Activated naive CD4-positive, alpha-beta T cell treated with anti-CD3 and anti-CD28 coated beads for 36 hours (primary cell): ENCODE measurements around the gene TTLL1. TPM values are rescaled to one million over a fixed set of nuclear protein-coding genes. Genes with fewer than 3 reads are reported as not detected.
A peak's percentile ranks its signal among the peaks of the same experiment; 100 is the strongest.
"Not testable (repeated sequence)": the region's sequence is repeated elsewhere in the genome, so short reads cannot be mapped to it uniquely, and the experiment has no call there.

Experiments
- CTCF ChIA-PET: fragments of 350-600 bp; sonication (Branson Sonifier 250); formaldehyde crosslinking; loops from one replicate; lab custom pipeline; 2021; ENCODE audit warnings: antibody characterized with exemption; lab: Charles Lee
- DNase-seq: peaks from one replicate; pipeline ENCODE4 v3.0.0-alpha.2; 2020
- H3K27ac Mint-ChIP-seq: one replicate; pipeline ENCODE4 v1.8.0; 2021; ENCODE audit warnings: mild to moderate bottlenecking, mixed read lengths
- H3K27me3 Mint-ChIP-seq: one replicate; pipeline ENCODE4 v1.8.0; 2021; ENCODE audit warnings: low read depth, mixed read lengths
- H3K36me3 Mint-ChIP-seq: one replicate; pipeline ENCODE4 v1.8.0; 2021; ENCODE audit warnings: low read depth, mixed read lengths
- H3K4me1 Mint-ChIP-seq: one replicate; pipeline ENCODE4 v1.8.0; 2021; ENCODE audit warnings: low read depth, mixed read lengths
- H3K4me3 Mint-ChIP-seq: one replicate; pipeline ENCODE4 v1.8.0; 2021; ENCODE audit warnings: mild to moderate bottlenecking, moderate library complexity, mixed read lengths
- H3K9me3 Mint-ChIP-seq: one replicate; pipeline ENCODE4 v1.8.0; 2021; ENCODE audit warnings: mixed read lengths
- intact Hi-C: fragments of 100-400 bp; cut with micrococcal nuclease; formaldehyde crosslinking; loops from one replicate; pipeline ENCODE4 v1.15.1; 2023
- total RNA-seq, 2 experiments: library from RNA; stranded (reverse); gene quantifications; one replicate each; pipeline ENCODE4 v1.2.3, GENCODE V29; 2021

The TTLL1 gene
- total RNA-seq, 2 experiments from 2014 or later, result 7.4 TPM

DNA sequence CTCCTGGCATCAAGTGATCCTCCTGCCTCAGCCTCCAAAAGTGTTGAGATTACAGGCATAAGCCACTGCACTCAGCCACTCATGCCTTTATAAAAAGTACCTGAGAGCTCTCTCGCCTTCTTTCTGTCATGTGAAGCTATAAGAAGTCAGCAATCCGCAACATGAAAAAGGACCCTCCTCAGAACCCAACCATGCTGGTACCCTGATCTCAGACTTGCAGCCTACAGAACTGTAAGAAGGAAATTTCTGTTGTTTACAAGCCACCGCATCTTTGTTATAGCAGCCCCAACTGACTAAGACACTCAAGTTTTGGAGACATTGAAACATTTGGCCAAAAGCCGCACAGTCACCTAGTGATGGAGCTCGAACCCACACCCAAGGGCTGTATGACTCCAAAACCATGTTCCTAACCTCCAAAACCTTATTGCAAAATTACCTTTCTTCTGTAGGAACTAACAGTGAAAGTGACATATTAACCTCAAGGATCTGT lies 83.1 kb downstream of the TTLL1 start:
- no peaks in the 10 kb centered on the region for H3K27me3 Mint-ChIP-seq
- CTCF ChIA-PET, result interaction anchor here (1.0 kb wide), 1 partner anchor 192 kb away, joined by 3 read pairs; no protein-coding TSS in a partner anchor
- H3K36me3 Mint-ChIP-seq, result peaks cover 3% of the 10 kb centered on the region
- intact Hi-C loops, result no loop called here
- H3K9me3 Mint-ChIP-seq, result no peaks in the 10 kb centered on the region
- DNase-seq, result no peak
- H3K4me3 Mint-ChIP-seq, result no peak overlapping the region
- H3K4me1 Mint-ChIP-seq, result peaks cover 68% of the 10 kb centered on the region
- H3K27ac Mint-ChIP-seq, result no peak overlapping the region

DNA sequence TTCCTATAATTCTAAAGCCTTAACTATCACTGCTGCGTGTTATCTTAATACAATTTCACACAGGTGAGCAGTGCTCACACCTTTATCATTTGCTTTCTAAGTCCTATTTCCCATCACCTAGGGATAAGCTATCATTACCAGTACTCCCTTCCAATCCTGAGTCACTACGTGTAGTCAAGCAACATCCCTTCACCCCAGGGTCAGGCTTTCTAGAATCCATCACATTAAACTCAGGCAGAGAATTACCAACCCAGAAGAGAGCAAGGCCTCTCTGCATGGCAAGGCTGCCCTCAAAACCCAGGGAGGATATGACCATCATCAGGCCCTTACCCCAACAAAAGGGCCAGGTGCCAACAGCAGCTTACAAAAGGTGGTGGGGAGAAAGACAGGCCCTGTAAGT lies 84.1 kb downstream of the TTLL1 start:
- Mint-ChIP-seq H3K36me3 (peaks cover 3% of the 10 kb centered on the region), H3K27ac (no peak overlapping the region), H3K27me3 (no peaks in the 10 kb centered on the region), H3K4me1 (peaks cover 78% of the 10 kb centered on the region), H3K9me3 (no peaks in the 10 kb centered on the region), H3K4me3 (no peak overlapping the region)
- CTCF ChIA-PET, result no interaction called here
- intact Hi-C loops, result no loop called here
- no peak for DNase-seq

DNA sequence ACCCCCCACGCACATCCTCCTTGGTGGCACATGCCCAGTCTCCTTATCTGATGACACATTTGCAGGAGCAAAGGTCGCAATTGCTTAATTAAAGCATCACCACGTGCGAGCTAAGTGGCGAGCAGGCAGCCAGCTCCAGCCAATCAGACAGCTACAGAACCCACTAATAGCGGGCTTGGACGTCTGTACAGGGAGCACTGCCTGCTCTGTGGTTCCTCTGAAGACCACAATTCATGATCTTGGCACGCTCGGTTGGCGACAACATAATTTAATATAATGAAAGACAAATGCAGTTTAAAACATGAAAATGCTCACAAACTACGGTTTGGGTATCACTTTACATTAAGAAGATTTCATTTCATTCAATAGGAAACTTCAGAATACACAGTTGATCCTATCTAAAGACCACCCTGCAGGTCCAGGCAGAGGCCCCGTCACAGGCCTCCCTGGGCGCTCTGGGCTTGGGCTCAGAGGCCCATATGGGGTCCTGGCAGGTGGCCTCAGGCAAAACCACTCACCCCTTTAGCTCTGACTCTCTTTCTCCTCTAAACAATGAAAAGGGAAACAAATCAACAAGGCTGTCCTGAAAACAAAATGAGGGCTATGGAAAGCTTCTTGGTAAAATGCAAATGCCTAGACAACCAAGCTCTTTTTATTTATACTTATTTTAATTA lies 84.7 kb downstream of the TTLL1 start:
- Mint-ChIP-seq H3K27me3 (no peaks in the 10 kb centered on the region), H3K27ac (no peak overlapping the region), H3K9me3 (no peaks in the 10 kb centered on the region), H3K36me3 (peaks cover 3% of the 10 kb centered on the region), H3K4me1 (peaks cover 84% of the 10 kb centered on the region), H3K4me3 (no peak overlapping the region)
- CTCF ChIA-PET, result no interaction called here
- DNase-seq, result no peak
- intact Hi-C loops, result no loop called here

DNA sequence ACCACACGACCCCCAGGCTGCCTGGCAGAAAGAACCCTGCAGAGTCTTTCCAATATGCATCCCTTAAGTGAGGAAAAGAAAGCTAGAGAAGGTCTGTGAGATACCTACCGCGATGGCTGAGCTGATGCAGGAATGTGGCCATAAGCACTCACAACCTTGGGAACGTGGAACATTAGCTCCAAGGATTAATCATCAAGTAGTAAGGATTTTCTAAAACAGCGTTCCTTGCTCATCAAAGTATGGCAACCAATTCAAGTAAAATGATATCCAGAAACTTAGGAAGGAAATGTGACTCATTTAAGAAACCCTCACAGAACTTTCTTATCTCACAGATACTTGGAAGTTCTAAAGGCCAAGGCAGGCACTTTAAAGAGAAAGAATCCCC lies 87.0 kb downstream of the TTLL1 start:
- no peak for DNase-seq
- Mint-ChIP-seq H3K4me3 (no peak overlapping the region), H3K4me1 (peaks cover 91% of the 10 kb centered on the region), H3K9me3 (no peaks in the 10 kb centered on the region), H3K27me3 (no peaks in the 10 kb centered on the region), H3K36me3 (peaks cover 4% of the 10 kb centered on the region), H3K27ac (no peak overlapping the region)
- CTCF ChIA-PET, result interaction anchor here (2.1 to 2.3 kb wide), 2 partner anchors 32 to 134 kb away, joined by 5 to 7 read pairs; no protein-coding TSS in a partner anchor
- intact Hi-C loops, result no loop called here

DNA sequence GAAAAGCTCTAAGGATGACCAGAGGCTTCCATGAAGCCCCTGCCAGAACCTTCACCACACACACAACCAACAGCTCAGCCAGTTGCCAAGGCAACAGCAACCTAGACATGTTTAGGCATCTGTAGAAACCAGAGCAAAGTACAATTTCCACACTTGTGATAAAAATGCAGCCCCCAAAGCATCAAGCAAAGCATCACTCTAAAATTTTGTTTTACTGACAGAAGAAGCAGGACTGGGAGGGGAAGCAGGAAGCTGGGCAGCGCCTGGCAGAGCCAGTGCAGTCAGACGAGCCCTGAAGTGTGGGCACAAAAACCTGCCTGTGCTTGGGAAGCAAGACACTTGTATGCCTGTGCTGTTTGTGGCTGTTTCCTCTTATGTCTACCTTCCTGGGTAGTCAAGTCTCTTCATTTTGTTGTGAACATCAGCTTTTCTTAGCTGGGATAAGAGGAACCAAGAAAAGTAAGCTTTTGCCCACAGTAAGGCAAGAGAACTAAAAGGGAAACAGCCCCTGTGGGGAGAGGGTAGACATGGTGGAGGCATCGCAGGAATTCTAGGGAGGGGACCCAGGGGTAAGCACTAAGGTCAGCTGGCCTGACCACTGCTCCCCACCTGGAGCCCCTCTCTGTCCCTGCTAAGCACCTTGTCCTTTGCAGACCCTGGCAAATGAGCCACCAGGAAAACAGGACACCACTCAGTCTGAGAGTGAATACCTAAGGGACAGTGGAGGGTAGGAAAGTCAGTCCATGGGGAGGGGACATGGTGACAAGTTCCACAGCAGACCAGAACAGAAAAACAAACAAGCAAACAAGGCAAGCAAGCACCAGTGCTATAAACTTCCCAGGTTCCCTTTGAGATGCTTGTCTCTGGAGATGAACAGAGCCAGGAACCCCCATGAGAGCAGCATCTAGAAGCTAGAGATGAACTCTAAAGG lies 87.7 kb downstream of the TTLL1 start:
- intact Hi-C loops, result loop anchor here (2.0 kb wide), 1 partner anchor 37 kb away; no protein-coding TSS in a partner anchor
- Mint-ChIP-seq H3K4me3 (no peak overlapping the region), H3K27me3 (no peaks in the 10 kb centered on the region), H3K9me3 (no peaks in the 10 kb centered on the region), H3K4me1 (peaks cover 86% of the 10 kb centered on the region), H3K36me3 (peaks cover 4% of the 10 kb centered on the region), H3K27ac (peak overlapping the region; percentile 11)
- DNase-seq, result peak; percentile 29
- CTCF ChIA-PET, result interaction anchor here (2.1 to 2.3 kb wide), 2 partner anchors 32 to 134 kb away, joined by 5 to 7 read pairs; no protein-coding TSS in a partner anchor

DNA sequence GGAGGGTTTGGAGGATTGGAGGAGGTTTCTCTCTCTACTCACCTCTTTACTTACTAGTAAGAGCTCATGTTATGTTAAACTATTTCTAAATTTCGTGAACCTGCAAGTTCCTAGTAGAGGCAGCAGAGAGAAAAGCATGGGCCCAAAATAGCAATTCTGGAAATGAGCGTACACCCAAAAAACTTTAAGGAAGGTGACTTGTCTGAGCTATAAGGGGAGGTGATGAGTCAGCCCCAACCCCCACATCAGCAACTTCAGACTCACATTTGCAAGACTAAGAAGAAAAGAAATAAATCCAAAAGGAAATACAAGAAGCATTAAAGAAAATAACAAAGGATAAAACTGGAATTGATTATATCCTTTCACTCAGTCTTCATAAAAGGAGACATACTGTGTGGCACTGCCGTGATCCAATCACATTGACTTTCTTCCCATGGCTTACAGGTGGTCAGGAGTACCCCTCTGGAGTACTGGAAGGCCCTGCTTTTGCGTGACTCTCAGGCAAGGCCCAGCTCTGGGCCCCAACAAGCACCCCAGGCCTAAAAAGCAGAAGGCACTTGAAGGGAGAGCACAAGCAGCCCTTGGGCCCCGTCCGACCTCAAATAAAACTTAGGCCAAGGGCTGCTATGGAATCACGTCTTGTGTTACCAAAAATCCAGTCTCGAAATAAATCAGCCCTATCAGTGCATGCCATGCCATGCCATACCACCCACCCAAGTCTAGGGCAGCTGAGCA lies 88.6 kb downstream of the TTLL1 start:
- peak; percentile 84 for DNase-seq
- H3K36me3 Mint-ChIP-seq, result peaks cover 4% of the 10 kb centered on the region

DNA sequence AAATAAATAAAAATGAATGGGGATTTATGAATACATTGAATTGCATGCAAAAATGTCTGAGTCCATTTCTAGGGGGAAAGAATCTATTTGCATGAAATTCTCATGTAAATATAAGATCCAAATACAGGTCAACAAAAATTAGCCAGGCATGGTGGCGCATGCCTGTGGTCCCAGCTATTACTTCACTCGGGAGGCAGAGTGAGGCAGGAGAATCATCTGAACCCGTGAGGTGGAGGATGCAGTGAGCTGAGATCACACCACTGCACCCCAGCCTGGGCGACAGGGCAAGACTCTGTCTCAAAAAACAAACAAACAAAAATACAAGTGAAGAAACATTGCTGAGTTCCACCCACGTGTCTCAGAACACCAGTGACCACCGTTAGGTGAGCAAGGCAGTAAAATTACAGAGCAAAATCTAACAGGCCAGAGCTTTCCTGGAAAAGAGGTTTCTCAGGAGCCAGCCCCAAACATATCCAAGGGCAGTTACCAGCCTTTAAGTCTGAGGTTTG lies 91.6 kb downstream of the TTLL1 start:
- intact Hi-C loops, result no loop called here
- no peaks in the 10 kb centered on the region for H3K9me3 Mint-ChIP-seq
- H3K4me3 Mint-ChIP-seq, result no peak overlapping the region
- no peak for DNase-seq
- peaks cover 3% of the 10 kb centered on the region for H3K36me3 Mint-ChIP-seq
- peak overlapping the region; percentile 59 for H3K27ac Mint-ChIP-seq
- no peaks in the 10 kb centered on the region for H3K27me3 Mint-ChIP-seq
- CTCF ChIA-PET, result no interaction called here
- H3K4me1 Mint-ChIP-seq, result peaks cover 60% of the 10 kb centered on the region

More for the DNA sequence above, 88.6 kb downstream of the TTLL1 start:
- intact Hi-C loops, result loop anchor here (1.0 to 2.0 kb wide), 3 partner anchors 15 to 41 kb away; partner anchors contain the start of gene PACSIN2
- Mint-ChIP-seq H3K4me1 (peaks cover 79% of the 10 kb centered on the region), H3K27me3 (no peaks in the 10 kb centered on the region), H3K27ac (peak overlapping the region; percentile 56), H3K9me3 (no peaks in the 10 kb centered on the region), H3K4me3 (no peak overlapping the region)
- CTCF ChIA-PET, result interaction anchor here (0.5 to 2.3 kb wide), 4 partner anchors 22 to 133 kb away, joined by 3 to 7 read pairs (median 4); no protein-coding TSS in a partner anchor

DNA sequence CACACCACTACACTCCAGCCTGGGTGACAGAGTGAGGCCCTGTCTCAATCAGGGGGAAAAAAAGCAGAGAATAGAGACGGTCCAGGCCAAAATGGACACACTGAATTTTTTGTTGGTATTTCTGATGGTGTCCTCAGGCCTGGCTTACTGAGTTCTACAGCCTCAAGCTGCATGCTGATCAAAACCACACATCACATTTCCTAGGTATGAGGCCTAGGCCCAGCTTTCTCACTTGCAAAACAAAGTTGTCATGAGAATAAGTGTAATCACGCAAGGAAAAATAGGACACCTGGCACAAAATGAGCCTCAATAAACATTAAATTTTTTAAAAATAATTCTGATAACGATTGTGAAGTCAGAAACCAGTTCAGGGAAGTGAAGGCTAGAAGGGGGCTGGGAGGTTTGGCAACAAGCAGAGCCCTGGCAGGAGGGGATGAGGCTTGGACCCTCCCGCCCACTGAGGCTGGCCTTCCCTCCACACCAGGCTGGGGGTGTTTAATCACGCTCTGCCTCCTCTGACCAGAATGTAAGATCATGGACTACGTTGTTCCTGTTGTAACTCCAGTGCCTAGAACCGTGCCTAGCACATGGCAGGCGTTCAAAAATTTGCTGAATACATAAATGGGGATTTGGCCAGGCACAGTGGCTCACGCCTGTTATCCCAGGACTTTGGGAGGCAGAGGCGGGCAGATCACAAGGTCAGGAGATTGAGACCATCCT lies 92.4 kb downstream of the TTLL1 start:
- Mint-ChIP-seq H3K4me1 (peaks cover 55% of the 10 kb centered on the region), H3K4me3 (no peak overlapping the region)

DNA sequence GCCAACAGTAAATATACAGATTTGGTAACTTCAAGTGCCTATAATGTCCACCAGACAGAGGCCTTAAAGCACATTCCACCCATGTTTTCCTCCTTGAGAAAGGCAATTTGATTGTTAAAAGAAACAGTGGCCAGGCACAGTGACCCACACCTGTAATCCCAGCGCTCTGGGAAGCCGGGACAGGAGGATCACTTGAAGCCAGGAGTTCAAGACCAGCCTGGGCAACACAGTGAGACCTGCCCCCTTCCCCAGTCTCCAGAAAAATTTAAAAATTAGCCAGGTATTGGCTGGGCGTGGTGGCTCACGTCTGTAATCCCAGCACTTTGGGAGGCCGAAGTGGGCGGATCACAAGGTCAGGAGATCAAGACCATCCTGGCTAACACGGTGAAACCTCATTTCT lies 93.5 kb downstream of the TTLL1 start:
- H3K27me3 Mint-ChIP-seq, DNase-seq, intact Hi-C loops, H3K27ac Mint-ChIP-seq, H3K36me3 Mint-ChIP-seq, H3K4me3 Mint-ChIP-seq, H3K9me3 Mint-ChIP-seq: not testable (repeated sequence)
- CTCF ChIA-PET, result interaction anchor here (0.8 kb wide), 1 partner anchor 38 kb away, joined by 3 read pairs; no protein-coding TSS in a partner anchor
- peaks cover 51% of the 10 kb centered on the region for H3K4me1 Mint-ChIP-seq

More for the DNA sequence above, 92.4 kb downstream of the TTLL1 start:
- Mint-ChIP-seq H3K9me3 (no peaks in the 10 kb centered on the region), H3K27me3 (no peaks in the 10 kb centered on the region), H3K27ac (no peak overlapping the region), H3K36me3 (peaks cover 3% of the 10 kb centered on the region)
- CTCF ChIA-PET, result no interaction called here
- DNase-seq, result no peak
- intact Hi-C loops, result no loop called here

DNA sequence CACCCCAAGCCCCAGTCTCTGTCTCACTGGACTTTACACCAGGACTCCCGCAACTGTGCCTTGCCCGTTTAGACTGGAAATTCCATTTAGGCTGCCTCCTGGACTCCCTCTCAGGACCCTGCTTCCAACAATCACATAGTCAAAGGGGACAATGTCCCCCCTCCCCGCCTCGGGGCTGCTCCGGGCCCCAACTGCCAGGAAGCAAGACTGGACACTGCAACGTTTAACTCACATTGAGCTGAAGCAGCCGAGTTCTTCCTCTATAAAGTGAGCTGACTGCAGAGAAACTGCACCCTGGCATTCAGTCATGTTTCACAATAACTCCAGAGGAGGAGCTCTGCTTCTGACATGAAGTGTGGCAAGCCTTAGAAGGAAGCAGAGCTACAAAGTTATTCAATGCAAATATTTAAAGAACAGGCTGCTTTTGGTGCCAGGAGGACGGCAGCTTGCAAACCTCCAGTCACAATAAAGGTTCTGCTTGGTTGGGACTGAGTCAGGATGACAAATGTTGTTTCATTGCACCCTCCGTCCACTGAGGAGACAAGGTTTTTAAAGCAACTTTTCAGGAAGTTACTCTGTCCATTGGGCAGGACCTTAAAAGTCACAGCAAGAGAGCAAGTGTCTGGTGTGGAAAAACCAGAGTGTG lies 94.2 kb downstream of the TTLL1 start:
- no peaks in the 10 kb centered on the region for H3K9me3 Mint-ChIP-seq
- H3K27me3 Mint-ChIP-seq, result no peaks in the 10 kb centered on the region
- peaks cover 49% of the 10 kb centered on the region for H3K4me1 Mint-ChIP-seq
- H3K4me3 Mint-ChIP-seq, result no peak overlapping the region
- H3K36me3 Mint-ChIP-seq, result peaks cover 3% of the 10 kb centered on the region
- no peak for DNase-seq
- no peak overlapping the region for H3K27ac Mint-ChIP-seq
- CTCF ChIA-PET, result interaction anchor here (0.8 kb wide), 1 partner anchor 39 kb away, joined by 3 read pairs; no protein-coding TSS in a partner anchor
- intact Hi-C loops, result loop anchor here (5.0 kb wide), 1 partner anchor 37 kb away; no protein-coding TSS in a partner anchor
